Measurements from ENCODE around the gene ARHGEF11. TPM values are rescaled to one million over a fixed set of nuclear protein-coding genes. Genes with fewer than 3 reads are reported as not detected.

ARHGEF11 gene, protein sequence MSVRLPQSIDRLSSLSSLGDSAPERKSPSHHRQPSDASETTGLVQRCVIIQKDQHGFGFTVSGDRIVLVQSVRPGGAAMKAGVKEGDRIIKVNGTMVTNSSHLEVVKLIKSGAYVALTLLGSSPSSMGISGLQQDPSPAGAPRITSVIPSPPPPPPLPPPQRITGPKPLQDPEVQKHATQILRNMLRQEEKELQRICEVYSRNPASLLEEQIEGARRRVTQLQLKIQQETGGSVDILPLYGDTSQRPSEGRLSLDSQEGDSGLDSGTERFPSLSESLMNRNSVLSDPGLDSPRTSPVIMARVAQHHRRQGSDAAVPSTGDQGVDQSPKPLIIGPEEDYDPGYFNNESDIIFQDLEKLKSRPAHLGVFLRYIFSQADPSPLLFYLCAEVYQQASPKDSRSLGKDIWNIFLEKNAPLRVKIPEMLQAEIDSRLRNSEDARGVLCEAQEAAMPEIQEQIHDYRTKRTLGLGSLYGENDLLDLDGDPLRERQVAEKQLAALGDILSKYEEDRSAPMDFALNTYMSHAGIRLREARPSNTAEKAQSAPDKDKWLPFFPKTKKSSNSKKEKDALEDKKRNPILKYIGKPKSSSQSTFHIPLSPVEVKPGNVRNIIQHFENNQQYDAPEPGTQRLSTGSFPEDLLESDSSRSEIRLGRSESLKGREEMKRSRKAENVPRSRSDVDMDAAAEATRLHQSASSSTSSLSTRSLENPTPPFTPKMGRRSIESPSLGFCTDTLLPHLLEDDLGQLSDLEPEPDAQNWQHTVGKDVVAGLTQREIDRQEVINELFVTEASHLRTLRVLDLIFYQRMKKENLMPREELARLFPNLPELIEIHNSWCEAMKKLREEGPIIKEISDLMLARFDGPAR (N-terminal part only)
- total RNA-seq, result 10 to 100 TPM; 14.5 to 20.5 TPM

- Mint-ChIP-seq H3K9me3 (no peaks in the 10 kb centered on the region), H3K27me3 (peaks cover 85% of the 10 kb centered on the region), H3K4me3 (peak within 1 kb of the TSS; percentile 93), H3K27ac (peak within 1 kb of the TSS; percentile 64), H3K4me1 (peaks cover 11% of the 10 kb centered on the region), H3K36me3 (no peaks in the 10 kb centered on the region)
- peak; percentile 66 for ATAC-seq (ENCODE audit: low read depth)
- DNase-seq, result peak; percentile 53
- POLR2A ChIA-PET, result interaction anchor here (0.6 kb wide), 1 partner anchor 62 kb away, joined by 3 read pairs; no protein-coding TSS in a partner anchor
These were observed at the start of gene ARHGEF11 for GRCh38 chr1:157045250-157046218. Gene ARHGEF11 (minus strand): TSS chr1:157045742. CDS start chr1:157044330, 1,412 bp downstream.

GRCh38 chr1:157095091-157095490 lies 49.5 kb upstream of the ARHGEF11 start:
- ATAC-seq (ENCODE audit: low read depth) (no peak), DNase-seq (no peak)
- Mint-ChIP-seq H3K9me3 (no peaks in the 10 kb centered on the region), H3K27me3 (no peaks in the 10 kb centered on the region), H3K27ac (no peak overlapping the region), H3K4me3 (no peak overlapping the region), H3K36me3 (no peaks in the 10 kb centered on the region), H3K4me1 (peaks cover 8% of the 10 kb centered on the region)
- POLR2A ChIA-PET, result no interaction called here

DNA sequence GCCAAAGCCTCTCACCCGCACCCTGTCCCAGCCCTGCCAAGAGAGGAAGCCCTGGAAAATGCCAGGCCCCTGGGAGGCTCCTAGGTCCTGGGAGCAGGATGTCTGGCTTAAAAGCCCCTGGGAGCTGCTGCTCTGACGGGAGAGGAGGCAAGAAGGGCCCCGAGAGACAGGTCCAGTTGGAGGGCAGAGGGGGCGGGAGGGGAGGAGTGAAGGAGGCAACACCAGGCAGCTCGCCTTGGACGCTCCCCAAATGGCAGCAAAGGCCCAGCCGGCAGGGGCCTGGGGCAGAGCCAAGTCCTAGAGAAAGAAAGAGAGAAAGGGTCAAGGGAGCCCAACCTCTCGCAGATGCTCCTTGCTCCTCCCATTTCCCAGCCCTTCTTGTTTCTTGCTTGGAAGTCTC lies 47.3 kb upstream of the ARHGEF11 start:
- H3K4me3 Mint-ChIP-seq, result no peak overlapping the region
- H3K36me3 Mint-ChIP-seq, result no peaks in the 10 kb centered on the region
- no peak overlapping the region for H3K27ac Mint-ChIP-seq
- POLR2A ChIA-PET, result no interaction called here
- ATAC-seq (ENCODE audit: low read depth) (no peak), DNase-seq (no peak)
- H3K4me1 Mint-ChIP-seq, result no peaks in the 10 kb centered on the region
- no peaks in the 10 kb centered on the region for H3K27me3 Mint-ChIP-seq
- H3K9me3 Mint-ChIP-seq, result no peaks in the 10 kb centered on the region

GRCh38 chr1:157091668-157092273 lies 46.2 kb upstream of the ARHGEF11 start:
- POLR2A ChIA-PET, result no interaction called here
- Mint-ChIP-seq H3K27ac (no peak overlapping the region), H3K36me3 (no peaks in the 10 kb centered on the region), H3K27me3 (no peaks in the 10 kb centered on the region), H3K4me1 (no peaks in the 10 kb centered on the region), H3K4me3 (no peak overlapping the region), H3K9me3 (no peaks in the 10 kb centered on the region)
- ATAC-seq (ENCODE audit: low read depth) (no peak), DNase-seq (no peak)

- DNase-seq (no peak), ATAC-seq (ENCODE audit: low read depth) (no peak)
- no peaks in the 10 kb centered on the region for H3K9me3 Mint-ChIP-seq
- POLR2A ChIA-PET, result interaction anchor here (1.6 to 2.1 kb wide), 2 partner anchors 61 to 65 kb away, joined by 5 to 18 read pairs; no protein-coding TSS in a partner anchor
- no peaks in the 10 kb centered on the region for H3K36me3 Mint-ChIP-seq
- no peak overlapping the region for H3K27ac Mint-ChIP-seq
- no peak overlapping the region for H3K4me3 Mint-ChIP-seq
- H3K27me3 Mint-ChIP-seq, result no peaks in the 10 kb centered on the region
- no peaks in the 10 kb centered on the region for H3K4me1 Mint-ChIP-seq
These were observed 45.6 kb upstream of the ARHGEF11 start for GRCh38 chr1:157091186-157091585.

GRCh38 chr1:157090771-157091170 lies 45.2 kb upstream of the ARHGEF11 start:
- no peak overlapping the region for H3K27ac Mint-ChIP-seq
- no peaks in the 10 kb centered on the region for H3K4me1 Mint-ChIP-seq
- no peaks in the 10 kb centered on the region for H3K36me3 Mint-ChIP-seq
- ATAC-seq (ENCODE audit: low read depth), result no peak
- H3K9me3 Mint-ChIP-seq, result no peaks in the 10 kb centered on the region
- POLR2A ChIA-PET, result interaction anchor here (1.6 to 2.1 kb wide), 2 partner anchors 62 to 65 kb away, joined by 5 to 18 read pairs; no protein-coding TSS in a partner anchor
- DNase-seq, result no peak
- no peak overlapping the region for H3K4me3 Mint-ChIP-seq
- H3K27me3 Mint-ChIP-seq, result no peaks in the 10 kb centered on the region

GRCh38 chr1:157090196-157090647 lies 44.7 kb upstream of the ARHGEF11 start:
- no peak overlapping the region for H3K27ac Mint-ChIP-seq
- no peaks in the 10 kb centered on the region for H3K4me1 Mint-ChIP-seq
- H3K27me3 Mint-ChIP-seq, result no peaks in the 10 kb centered on the region
- DNase-seq (peak; percentile 88), ATAC-seq (ENCODE audit: low read depth) (peak; percentile 83)
- no peaks in the 10 kb centered on the region for H3K9me3 Mint-ChIP-seq
- no peaks in the 10 kb centered on the region for H3K36me3 Mint-ChIP-seq
- no peak overlapping the region for H3K4me3 Mint-ChIP-seq
- POLR2A ChIA-PET, result interaction anchor here (0.9 to 2.1 kb wide), 3 partner anchors 44 to 66 kb away, joined by 3 to 18 read pairs (median 5); no protein-coding TSS in a partner anchor

GRCh38 chr1:157089789-157090188 lies 44.2 kb upstream of the ARHGEF11 start:
- no peaks in the 10 kb centered on the region for H3K36me3 Mint-ChIP-seq
- H3K27me3 Mint-ChIP-seq, result no peaks in the 10 kb centered on the region
- H3K4me1 Mint-ChIP-seq, result no peaks in the 10 kb centered on the region
- H3K27ac Mint-ChIP-seq, result no peak overlapping the region
- DNase-seq, result no peak
- POLR2A ChIA-PET, result interaction anchor here (0.9 to 2.1 kb wide), 3 partner anchors 44 to 66 kb away, joined by 3 to 18 read pairs (median 5); no protein-coding TSS in a partner anchor
- ATAC-seq (ENCODE audit: low read depth), result no peak
- no peak overlapping the region for H3K4me3 Mint-ChIP-seq
- no peaks in the 10 kb centered on the region for H3K9me3 Mint-ChIP-seq

- H3K4me3 Mint-ChIP-seq, result no peak overlapping the region
- DNase-seq, result no peak
- no peak overlapping the region for H3K27ac Mint-ChIP-seq
- no peaks in the 10 kb centered on the region for H3K27me3 Mint-ChIP-seq
- H3K4me1 Mint-ChIP-seq, result no peaks in the 10 kb centered on the region
- ATAC-seq (ENCODE audit: low read depth), result no peak
- H3K9me3 Mint-ChIP-seq, result no peaks in the 10 kb centered on the region
- POLR2A ChIA-PET, result no interaction called here
- no peaks in the 10 kb centered on the region for H3K36me3 Mint-ChIP-seq
These were observed 43.1 kb upstream of the ARHGEF11 start for GRCh38 chr1:157088607-157089006.

- POLR2A ChIA-PET, result interaction anchor here (0.8 kb wide), 1 partner anchor 9 kb away, joined by 5 read pairs; no protein-coding TSS in a partner anchor
- Mint-ChIP-seq H3K27ac (no peak overlapping the region), H3K36me3 (no peaks in the 10 kb centered on the region), H3K4me1 (no peaks in the 10 kb centered on the region), H3K9me3 (no peaks in the 10 kb centered on the region), H3K27me3 (peaks cover 6% of the 10 kb centered on the region), H3K4me3 (no peak overlapping the region)
- DNase-seq (no peak), ATAC-seq (ENCODE audit: low read depth) (no peak)
These were observed 41.5 kb upstream of the ARHGEF11 start for GRCh38 chr1:157087030-157087429.

GRCh38 chr1:157086299-157086698 lies 40.8 kb upstream of the ARHGEF11 start:
- ATAC-seq (ENCODE audit: low read depth) (no peak), DNase-seq (no peak)
- Mint-ChIP-seq H3K27ac (no peak overlapping the region), H3K36me3 (no peaks in the 10 kb centered on the region), H3K4me1 (no peaks in the 10 kb centered on the region), H3K4me3 (no peak overlapping the region), H3K9me3 (no peaks in the 10 kb centered on the region), H3K27me3 (peaks cover 6% of the 10 kb centered on the region)
- POLR2A ChIA-PET, result no interaction called here

DNA sequence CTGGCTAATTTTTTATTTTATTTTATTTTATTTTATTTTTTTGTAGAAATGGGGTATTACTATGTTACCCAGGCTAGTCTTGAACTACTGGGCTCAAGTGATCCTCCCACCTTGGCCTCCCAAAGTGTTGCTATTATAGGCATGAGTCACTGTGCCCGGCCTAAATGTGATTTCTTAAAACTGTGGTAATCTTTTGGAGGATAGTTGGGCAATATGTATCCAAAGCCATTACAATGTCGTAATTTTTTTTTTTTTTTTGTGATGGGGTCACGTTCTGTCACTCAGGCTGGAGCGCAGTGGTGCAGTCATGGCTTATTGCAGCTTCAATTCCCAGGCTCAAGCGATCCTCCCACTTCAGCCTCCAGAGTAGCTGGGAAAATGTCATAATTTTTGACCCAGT lies 39.9 kb upstream of the ARHGEF11 start:
- Mint-ChIP-seq H3K27me3 (peaks cover 6% of the 10 kb centered on the region), H3K9me3 (no peaks in the 10 kb centered on the region), H3K4me3 (no peak overlapping the region), H3K4me1 (no peaks in the 10 kb centered on the region), H3K36me3 (no peaks in the 10 kb centered on the region), H3K27ac (no peak overlapping the region)
- ATAC-seq (ENCODE audit: low read depth), result no peak
- DNase-seq, result no peak
- POLR2A ChIA-PET, result no interaction called here
